Panc1 (cell line): ENCODE data around the gene KIAA1191. TPM values are rescaled to one million over a fixed set of nuclear protein-coding genes. Genes with fewer than 3 reads are reported as not detected.

Experiments
- ATAC-seq: fragments of 200-7000 bp; cut with Tn5 transposase; 2 replicates; pipeline ENCODE4 v1.9.1; 2020; ENCODE audit warnings: mild to moderate bottlenecking, moderate library complexity
- BruUV-seq: library from RNA; stranded (reverse); fragments of 400-500 nt; replicated peaks from 2 replicates; lab custom pipeline; 2021; lab: Mats Ljungman, UMichigan
- CTCF ChIA-PET: fragments of 300-600 bp; sonication (Branson Sonifier 250); formaldehyde crosslinking; loops from one replicate; lab custom pipeline; 2022; ENCODE audit warnings: antibody characterized with exemption; lab: Charles Lee
- POLR2A ChIA-PET: fragments of 300-600 bp; sonication (Branson Sonifier 250); formaldehyde crosslinking; loops from one replicate; lab custom pipeline; 2022; ENCODE audit warnings: antibody characterized with exemption; lab: Charles Lee
- DNase-seq: peaks from one replicate; pipeline ENCODE4 v3.0.0-alpha.2; 2010; ENCODE audit warnings: low read depth, low spot score
- H3K27ac ChIP-seq: 2 replicates; pipeline ENCODE4 v1.5.1; 2011; ENCODE audit warnings: mild to moderate bottlenecking, low read length, inconsistent platforms
- H3K27me3 ChIP-seq: fragments of 200-500 bp; sonication (Bioruptor generic); 2 replicates; pipeline ENCODE4 v1.6.0; 2014; ENCODE audit warnings: low read length, inconsistent platforms; ENCODE audit not compliant: control insufficient read depth, insufficient read depth
- H3K36me3 ChIP-seq: fragments of 200-500 bp; sonication (Bioruptor generic); 2 replicates; pipeline ENCODE4 v1.5.1; 2014; ENCODE audit warnings: inconsistent platforms, mild to moderate bottlenecking, low read length, moderate library complexity; ENCODE audit not compliant: control insufficient read depth, insufficient read depth
- H3K4me1 ChIP-seq: 2 replicates; pipeline ENCODE4 v1.5.1; 2011; ENCODE audit warnings: inconsistent platforms, mild to moderate bottlenecking, low read length, moderate library complexity; ENCODE audit not compliant: control insufficient read depth, insufficient read depth
- H3K4me3 ChIP-seq, 2 experiments: 2 replicates each; pipeline ENCODE4 v1.5.1; 2011 to 2012; ENCODE audit warnings: low read depth in 2 of 2, low read length in 2 of 2, mild to moderate bottlenecking in 2 of 2, inconsistent platforms in 1 of 2, moderate library complexity in 1 of 2
- H3K9me3 ChIP-seq: fragments of 200-500 bp; sonication (Bioruptor generic); 2 replicates; pipeline ENCODE4 v1.5.1; 2014; ENCODE audit warnings: low read depth, mild to moderate bottlenecking, inconsistent platforms, low read length, moderate library complexity; ENCODE audit not compliant: control insufficient read depth, insufficient read depth
- POLR2AphosphoS5 ChIP-seq: IDR thresholded peaks from 2 replicates; pipeline ENCODE4 v1.6.1; 2012; ENCODE audit warnings: mild to moderate bottlenecking, low read depth, low read length, moderate library complexity
- SIN3A ChIP-seq: IDR thresholded peaks from 2 replicates; pipeline ENCODE4 v1.6.1; 2012; ENCODE audit warnings: low read depth, mild to moderate bottlenecking, low read length, moderate library complexity, borderline replicate concordance; ENCODE audit not compliant: insufficient read depth
- TCF7L2 ChIP-seq: IDR thresholded peaks from 2 replicates; pipeline ENCODE4 v1.6.1; 2011; ENCODE audit warnings: mild to moderate bottlenecking, low read depth, low read length, inconsistent platforms
- in situ Hi-C: cut with HindIII; loops from 2 replicates; pipeline ENCODE4 v1.10.0; 2016; ENCODE audit warnings: low sequenced_read_pairs, low pct_unique_long_range_greater_than_20kb
- intact Hi-C: fragments of 100-400 bp; cut with micrococcal nuclease; formaldehyde crosslinking; loops from one replicate; pipeline ENCODE4 v1.10.0; 2022; ENCODE audit not compliant: unreplicated experiment
- total RNA-seq: library from RNA; stranded (reverse); gene quantifications from one replicate; pipeline ENCODE4 v1.2.1, GENCODE V29; 2021; ENCODE audit not compliant: unreplicated experiment
- TF ChIP-seq, protein P1 (sequence below): fragments of 450-650 bp; IDR thresholded peaks from 2 replicates; pipeline ENCODE4 v1.5.1; 2017; ENCODE audit warnings: mild to moderate bottlenecking
- TF ChIP-seq, protein P2 (sequence below), 2 experiments: IDR thresholded peaks; 2 replicates each; pipeline ENCODE4 v1.6.1; 2011 to 2012; ENCODE audit warnings: low read depth in 2 of 2, control low read depth in 1 of 2, low read length in 1 of 2, mild to moderate bottlenecking in 1 of 2, moderate library complexity in 1 of 2; ENCODE audit not compliant: insufficient read depth in 1 of 2

KIAA1191 gene
- total RNA-seq, 1 experiment from 2014 or later: 92.3 TPM

DNA sequence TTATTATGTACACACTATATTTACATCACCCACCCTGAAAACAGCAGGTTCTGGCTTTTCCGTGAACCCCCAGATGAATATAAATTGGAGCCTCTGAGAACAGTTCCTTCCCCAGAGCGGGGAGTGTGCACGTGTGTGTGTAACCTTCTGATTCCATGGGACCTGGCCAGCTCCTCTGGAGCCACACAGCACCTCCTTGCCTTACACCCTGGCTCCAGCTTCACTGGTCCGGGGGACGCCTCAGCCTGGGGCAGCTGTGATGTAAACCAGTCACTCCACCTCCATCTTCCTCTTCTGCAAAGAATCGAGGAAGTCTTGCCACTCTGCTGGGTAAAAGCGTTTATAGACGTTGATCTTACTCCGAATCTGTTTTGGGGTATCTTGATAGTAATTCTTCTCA is 22.4 kb upstream of the KIAA1191 start:
- Histone ChIP-seq H3K9me3 (no peaks in the 10 kb centered on the region), H3K36me3 (peaks cover 32% of the 10 kb centered on the region), H3K27ac (no peak overlapping the region), H3K4me1 (peaks cover 15% of the 10 kb centered on the region), H3K4me3 (no peak overlapping the region), H3K27me3 (no peaks in the 10 kb centered on the region)
- ATAC-seq (no peak), DNase-seq (no peak)
- ChIA-PET CTCF (no interaction called here), POLR2A (no interaction called here)
- intact Hi-C loops: no loop called here
- TF ChIP-seq SIN3A: no peak
- no peak for TF ChIP-seq POLR2AphosphoS5
- no peak for TF ChIP-seq TCF7L2
- TF ChIP-seq, protein P1, sequence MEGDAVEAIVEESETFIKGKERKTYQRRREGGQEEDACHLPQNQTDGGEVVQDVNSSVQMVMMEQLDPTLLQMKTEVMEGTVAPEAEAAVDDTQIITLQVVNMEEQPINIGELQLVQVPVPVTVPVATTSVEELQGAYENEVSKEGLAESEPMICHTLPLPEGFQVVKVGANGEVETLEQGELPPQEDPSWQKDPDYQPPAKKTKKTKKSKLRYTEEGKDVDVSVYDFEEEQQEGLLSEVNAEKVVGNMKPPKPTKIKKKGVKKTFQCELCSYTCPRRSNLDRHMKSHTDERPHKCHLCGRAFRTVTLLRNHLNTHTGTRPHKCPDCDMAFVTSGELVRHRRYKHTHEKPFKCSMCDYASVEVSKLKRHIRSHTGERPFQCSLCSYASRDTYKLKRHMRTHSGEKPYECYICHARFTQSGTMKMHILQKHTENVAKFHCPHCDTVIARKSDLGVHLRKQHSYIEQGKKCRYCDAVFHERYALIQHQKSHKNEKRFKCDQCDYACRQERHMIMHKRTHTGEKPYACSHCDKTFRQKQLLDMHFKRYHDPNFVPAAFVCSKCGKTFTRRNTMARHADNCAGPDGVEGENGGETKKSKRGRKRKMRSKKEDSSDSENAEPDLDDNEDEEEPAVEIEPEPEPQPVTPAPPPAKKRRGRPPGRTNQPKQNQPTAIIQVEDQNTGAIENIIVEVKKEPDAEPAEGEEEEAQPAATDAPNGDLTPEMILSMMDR: no peak
- in situ Hi-C loops: no loop called here
- no TSS peak for BruUV-seq

- CTCF ChIA-PET: no interaction called here
- no TSS peak for BruUV-seq
- intact Hi-C loops: no loop called here
These were observed 21.8 kb upstream of the KIAA1191 start for GRCh38 chr5:176383248-176383905.

More at GRCh38 chr5:176383248-176383905, 21.8 kb upstream of the KIAA1191 start:
- Histone ChIP-seq H3K36me3 (peaks cover 32% of the 10 kb centered on the region), H3K4me1 (peaks cover 15% of the 10 kb centered on the region), H3K9me3 (no peaks in the 10 kb centered on the region), H3K4me3 (no peak overlapping the region), H3K27ac (no peak overlapping the region), H3K27me3 (no peaks in the 10 kb centered on the region)
- in situ Hi-C loops: no loop called here
- no peak for DNase-seq
- TF ChIP-seq, protein P2, sequence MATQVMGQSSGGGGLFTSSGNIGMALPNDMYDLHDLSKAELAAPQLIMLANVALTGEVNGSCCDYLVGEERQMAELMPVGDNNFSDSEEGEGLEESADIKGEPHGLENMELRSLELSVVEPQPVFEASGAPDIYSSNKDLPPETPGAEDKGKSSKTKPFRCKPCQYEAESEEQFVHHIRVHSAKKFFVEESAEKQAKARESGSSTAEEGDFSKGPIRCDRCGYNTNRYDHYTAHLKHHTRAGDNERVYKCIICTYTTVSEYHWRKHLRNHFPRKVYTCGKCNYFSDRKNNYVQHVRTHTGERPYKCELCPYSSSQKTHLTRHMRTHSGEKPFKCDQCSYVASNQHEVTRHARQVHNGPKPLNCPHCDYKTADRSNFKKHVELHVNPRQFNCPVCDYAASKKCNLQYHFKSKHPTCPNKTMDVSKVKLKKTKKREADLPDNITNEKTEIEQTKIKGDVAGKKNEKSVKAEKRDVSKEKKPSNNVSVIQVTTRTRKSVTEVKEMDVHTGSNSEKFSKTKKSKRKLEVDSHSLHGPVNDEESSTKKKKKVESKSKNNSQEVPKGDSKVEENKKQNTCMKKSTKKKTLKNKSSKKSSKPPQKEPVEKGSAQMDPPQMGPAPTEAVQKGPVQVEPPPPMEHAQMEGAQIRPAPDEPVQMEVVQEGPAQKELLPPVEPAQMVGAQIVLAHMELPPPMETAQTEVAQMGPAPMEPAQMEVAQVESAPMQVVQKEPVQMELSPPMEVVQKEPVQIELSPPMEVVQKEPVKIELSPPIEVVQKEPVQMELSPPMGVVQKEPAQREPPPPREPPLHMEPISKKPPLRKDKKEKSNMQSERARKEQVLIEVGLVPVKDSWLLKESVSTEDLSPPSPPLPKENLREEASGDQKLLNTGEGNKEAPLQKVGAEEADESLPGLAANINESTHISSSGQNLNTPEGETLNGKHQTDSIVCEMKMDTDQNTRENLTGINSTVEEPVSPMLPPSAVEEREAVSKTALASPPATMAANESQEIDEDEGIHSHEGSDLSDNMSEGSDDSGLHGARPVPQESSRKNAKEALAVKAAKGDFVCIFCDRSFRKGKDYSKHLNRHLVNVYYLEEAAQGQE (IDR thresholded peaks at IDR 0.05; ENCODE audit: insufficient read depth in 1 of 2, low read depth in 2 of 2, low read length in 1 of 2): no peak
- no peak for TF ChIP-seq SIN3A
- TF ChIP-seq POLR2AphosphoS5: no peak
- no peak for TF ChIP-seq TCF7L2
- TF ChIP-seq, protein P1: no peak
- POLR2A ChIA-PET: no interaction called here
- no peak for ATAC-seq
